Measurements from ENCODE around the gene EIF5.

EIF5 gene

DNA sequence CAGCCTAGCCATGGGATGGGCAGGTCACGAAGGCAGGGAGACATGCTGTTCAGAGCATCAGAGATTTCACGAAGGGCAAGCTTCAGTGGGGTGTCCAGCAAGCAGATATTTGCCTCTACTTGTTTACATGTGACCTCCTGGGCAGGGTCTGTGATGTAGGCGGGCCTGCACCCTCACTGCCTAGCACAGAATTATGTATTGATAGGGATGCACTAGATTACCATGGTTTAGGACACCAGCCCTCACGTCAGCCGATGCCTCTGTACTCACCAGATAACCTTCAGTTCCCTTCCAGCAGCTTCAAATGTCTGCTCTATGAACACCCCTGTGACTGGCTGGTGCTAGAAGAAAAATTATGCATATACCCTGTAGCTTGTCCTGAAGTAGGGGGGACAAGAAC lies 5.1 kb upstream of the EIF5 start:
- Mint-ChIP-seq H3K27ac (no peak overlapping the region), H3K4me1 (peaks cover 19% of the 10 kb centered on the region), H3K36me3 (ENCODE audit: low read depth) (no peaks in the 10 kb centered on the region), H3K27me3 (ENCODE audit: low read depth, poor library complexity) (peaks cover 24% of the 10 kb centered on the region), H3K9me3 (no peaks in the 10 kb centered on the region), H3K4me3 (no peak overlapping the region)
- no peak for DNase-seq
- TF ChIP-seq, protein P1, sequence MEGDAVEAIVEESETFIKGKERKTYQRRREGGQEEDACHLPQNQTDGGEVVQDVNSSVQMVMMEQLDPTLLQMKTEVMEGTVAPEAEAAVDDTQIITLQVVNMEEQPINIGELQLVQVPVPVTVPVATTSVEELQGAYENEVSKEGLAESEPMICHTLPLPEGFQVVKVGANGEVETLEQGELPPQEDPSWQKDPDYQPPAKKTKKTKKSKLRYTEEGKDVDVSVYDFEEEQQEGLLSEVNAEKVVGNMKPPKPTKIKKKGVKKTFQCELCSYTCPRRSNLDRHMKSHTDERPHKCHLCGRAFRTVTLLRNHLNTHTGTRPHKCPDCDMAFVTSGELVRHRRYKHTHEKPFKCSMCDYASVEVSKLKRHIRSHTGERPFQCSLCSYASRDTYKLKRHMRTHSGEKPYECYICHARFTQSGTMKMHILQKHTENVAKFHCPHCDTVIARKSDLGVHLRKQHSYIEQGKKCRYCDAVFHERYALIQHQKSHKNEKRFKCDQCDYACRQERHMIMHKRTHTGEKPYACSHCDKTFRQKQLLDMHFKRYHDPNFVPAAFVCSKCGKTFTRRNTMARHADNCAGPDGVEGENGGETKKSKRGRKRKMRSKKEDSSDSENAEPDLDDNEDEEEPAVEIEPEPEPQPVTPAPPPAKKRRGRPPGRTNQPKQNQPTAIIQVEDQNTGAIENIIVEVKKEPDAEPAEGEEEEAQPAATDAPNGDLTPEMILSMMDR (IDR thresholded peaks at IDR 0.05): no peak

GRCh38 chr14:103329401-103330347 lies 4.4 kb upstream of the EIF5 start:
- H3K27me3 Mint-ChIP-seq (ENCODE audit: low read depth, poor library complexity): peaks cover 21% of the 10 kb centered on the region
- DNase-seq: no peak
- H3K36me3 Mint-ChIP-seq (ENCODE audit: low read depth): no peaks in the 10 kb centered on the region
- peaks cover 19% of the 10 kb centered on the region for H3K4me1 Mint-ChIP-seq
- no peaks in the 10 kb centered on the region for H3K9me3 Mint-ChIP-seq
- H3K4me3 Mint-ChIP-seq: no peak overlapping the region
- TF ChIP-seq, protein P1 (IDR thresholded peaks at IDR 0.05): no peak
- H3K27ac Mint-ChIP-seq: no peak overlapping the region

DNA sequence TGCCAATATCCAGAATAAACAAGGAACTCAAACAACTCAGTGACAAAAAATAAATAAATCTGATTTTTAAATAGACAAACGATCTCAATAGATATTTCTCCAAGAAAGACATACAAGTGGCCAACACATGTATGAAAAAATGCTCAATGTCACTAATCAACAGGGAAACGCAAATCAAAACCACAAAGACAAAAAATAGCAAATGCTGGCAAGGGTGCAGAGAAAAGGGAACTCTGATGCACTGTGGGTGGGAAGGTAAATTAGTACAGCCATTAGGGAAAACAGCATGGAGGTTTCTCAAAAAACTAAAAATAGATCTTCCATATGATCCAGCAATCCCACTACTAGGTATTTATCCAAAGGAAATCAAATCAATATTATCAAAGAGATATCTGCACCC lies 3.5 kb upstream of the EIF5 start:
- H3K36me3 Mint-ChIP-seq (ENCODE audit: low read depth): peaks cover 5% of the 10 kb centered on the region
- no peak overlapping the region for H3K27ac Mint-ChIP-seq
- peaks cover 15% of the 10 kb centered on the region for H3K27me3 Mint-ChIP-seq (ENCODE audit: low read depth, poor library complexity)
- H3K4me1 Mint-ChIP-seq: peaks cover 25% of the 10 kb centered on the region
- no peaks in the 10 kb centered on the region for H3K9me3 Mint-ChIP-seq
- TF ChIP-seq, protein P1 (IDR thresholded peaks at IDR 0.05): no peak
- no peak for DNase-seq
- no peak overlapping the region for H3K4me3 Mint-ChIP-seq

DNA sequence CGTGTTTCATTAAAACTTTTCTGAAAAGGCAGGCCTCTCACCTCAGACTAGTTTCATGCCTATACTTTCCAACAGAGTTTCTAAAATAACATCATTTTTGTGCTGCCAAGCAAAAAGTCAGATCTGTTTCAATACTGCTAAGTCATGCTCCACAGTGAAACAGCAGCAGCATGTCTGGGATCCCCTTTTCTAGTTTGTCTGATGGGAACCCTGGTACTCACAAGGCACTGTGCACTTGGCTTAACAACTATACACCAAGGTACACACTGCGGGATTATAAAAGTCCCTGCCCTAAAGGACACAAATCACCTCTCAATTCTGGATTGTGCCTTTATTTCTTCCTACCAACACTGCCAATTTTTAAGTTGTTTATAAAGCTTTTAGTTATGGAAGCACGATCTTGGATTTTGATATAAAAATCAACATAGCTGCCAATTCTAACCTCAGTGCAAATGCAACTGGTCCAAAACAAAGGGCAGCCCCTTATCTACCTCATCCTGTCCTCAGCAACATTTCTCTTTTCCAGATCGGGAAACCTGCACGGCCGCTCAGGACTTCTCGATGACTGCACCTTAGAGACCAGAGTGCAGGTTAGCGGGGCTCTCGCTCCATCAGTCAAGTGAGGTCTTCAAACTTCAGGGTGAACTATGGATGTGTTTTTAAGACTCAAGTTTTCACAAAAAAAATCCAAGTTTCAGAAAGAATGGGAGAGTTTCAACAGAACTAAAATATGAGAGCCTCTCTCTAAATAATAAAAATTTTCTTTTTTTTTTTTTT lies 1.7 kb upstream of the EIF5 start:
- H3K4me1 Mint-ChIP-seq: peaks cover 43% of the 10 kb centered on the region
- H3K36me3 Mint-ChIP-seq (ENCODE audit: low read depth): peaks cover 23% of the 10 kb centered on the region
- no peaks in the 10 kb centered on the region for H3K9me3 Mint-ChIP-seq
- TF ChIP-seq, protein P1 (IDR thresholded peaks at IDR 0.05): no peak
- no peak for DNase-seq
- H3K27ac Mint-ChIP-seq: peak overlapping the region; percentile 79
- H3K4me3 Mint-ChIP-seq: peak overlapping the region; percentile 87
- peaks cover 12% of the 10 kb centered on the region for H3K27me3 Mint-ChIP-seq (ENCODE audit: low read depth, poor library complexity)

GRCh38 chr14:103334644-103335622 lies 896 bp downstream of the EIF5 start:
- Mint-ChIP-seq H3K4me1 (peaks cover 50% of the 10 kb centered on the region), H3K9me3 (no peaks in the 10 kb centered on the region), H3K27ac (peak overlapping the region; percentile 86), H3K4me3 (peak overlapping the region; percentile 91), H3K36me3 (ENCODE audit: low read depth) (peaks cover 49% of the 10 kb centered on the region), H3K27me3 (ENCODE audit: low read depth, poor library complexity) (no peaks in the 10 kb centered on the region)
- TF ChIP-seq, protein P1 (IDR thresholded peaks at IDR 0.05): no peak
- DNase-seq: peak; percentile 64

Measured in nephron progenitor cell (in vitro differentiated cells).